GM19035 (cell line): ENCODE data around the gene DNM3.

Experiments used
- ATAC-seq: cut with Tn5 transposase; IDR thresholded peaks from one replicate; pipeline ENCODE4 v1.9.1; 2021; ENCODE audit not compliant: unreplicated experiment

The DNM3 gene

GRCh38 chr1:172165403-172165802 is 324.1 kb downstream of the DNM3 start:
- no peak for ATAC-seq

- ATAC-seq: no peak
Observed at GRCh38 chr1:172167796-172168596, 326.7 kb downstream of the DNM3 start.

GRCh38 chr1:172168597-172168872 is 327.2 kb downstream of the DNM3 start:
- no peak for ATAC-seq

DNA sequence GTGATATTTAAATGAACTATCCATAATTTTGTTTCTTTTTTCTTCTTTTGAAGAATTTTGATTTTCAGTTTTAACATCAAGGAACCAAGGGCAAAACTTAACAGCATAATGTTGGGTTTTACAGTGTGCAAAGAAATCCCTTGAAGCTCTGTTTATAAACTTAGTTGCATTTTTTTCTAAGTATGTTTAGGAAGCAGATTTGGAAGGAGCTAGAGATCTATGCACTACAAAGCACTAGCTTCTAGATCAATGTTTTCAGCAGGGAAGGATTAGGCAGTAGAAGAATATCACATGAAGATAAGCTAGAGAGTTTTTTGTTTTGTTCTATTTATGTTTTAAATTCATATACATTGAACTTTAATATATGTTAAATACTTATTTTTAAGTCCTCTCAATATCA is 328.5 kb downstream of the DNM3 start:
- no peak for ATAC-seq

DNA sequence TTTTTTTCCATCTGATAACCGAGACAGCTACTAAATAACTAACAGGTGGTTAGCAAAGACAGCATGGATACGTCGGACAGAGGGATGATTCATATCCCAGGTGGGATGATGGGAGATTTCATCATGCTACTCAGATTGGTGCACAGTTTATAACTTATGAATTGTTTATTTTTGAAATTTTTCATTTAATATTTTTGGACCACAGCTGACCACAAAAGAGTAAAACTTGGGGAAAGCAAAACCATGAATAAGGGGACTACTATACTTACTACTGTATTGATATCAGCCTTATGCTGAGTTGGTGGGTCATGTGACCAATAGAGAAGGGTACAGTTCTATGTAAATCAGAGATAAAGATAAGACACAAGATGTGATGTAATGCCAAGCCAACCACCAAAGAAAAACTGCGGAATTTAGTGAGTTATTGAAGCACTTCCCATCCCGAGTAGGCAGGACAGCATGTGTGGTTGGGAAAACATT is 331.1 kb downstream of the DNM3 start:
- ATAC-seq: no peak

- ATAC-seq: no peak
Observed at GRCh38 chr1:172176206-172176605, 334.9 kb downstream of the DNM3 start.

DNA sequence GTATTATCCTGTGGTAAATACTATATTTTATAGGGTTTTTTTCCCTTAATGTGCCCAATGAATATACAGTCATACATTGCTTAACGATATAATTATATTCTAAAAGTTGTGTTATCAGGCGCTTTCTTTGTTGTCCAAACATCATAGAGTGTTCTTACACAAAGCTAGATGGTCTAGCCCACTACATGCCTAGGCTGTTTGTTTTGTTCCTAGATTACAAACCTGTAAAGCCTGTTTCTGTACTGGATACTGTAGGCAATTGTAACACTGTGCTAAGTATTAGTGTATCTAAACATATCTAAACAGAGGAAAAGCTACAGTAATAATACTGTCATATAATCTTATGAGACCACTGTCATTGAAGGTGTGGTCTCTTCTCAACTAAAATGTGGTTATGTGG is 336.6 kb downstream of the DNM3 start:
- no peak for ATAC-seq

- ATAC-seq: no peak
Observed at GRCh38 chr1:172178886-172179285, 337.6 kb downstream of the DNM3 start.

- no peak for ATAC-seq
Observed at GRCh38 chr1:172179918-172180317, 338.6 kb downstream of the DNM3 start.

DNA sequence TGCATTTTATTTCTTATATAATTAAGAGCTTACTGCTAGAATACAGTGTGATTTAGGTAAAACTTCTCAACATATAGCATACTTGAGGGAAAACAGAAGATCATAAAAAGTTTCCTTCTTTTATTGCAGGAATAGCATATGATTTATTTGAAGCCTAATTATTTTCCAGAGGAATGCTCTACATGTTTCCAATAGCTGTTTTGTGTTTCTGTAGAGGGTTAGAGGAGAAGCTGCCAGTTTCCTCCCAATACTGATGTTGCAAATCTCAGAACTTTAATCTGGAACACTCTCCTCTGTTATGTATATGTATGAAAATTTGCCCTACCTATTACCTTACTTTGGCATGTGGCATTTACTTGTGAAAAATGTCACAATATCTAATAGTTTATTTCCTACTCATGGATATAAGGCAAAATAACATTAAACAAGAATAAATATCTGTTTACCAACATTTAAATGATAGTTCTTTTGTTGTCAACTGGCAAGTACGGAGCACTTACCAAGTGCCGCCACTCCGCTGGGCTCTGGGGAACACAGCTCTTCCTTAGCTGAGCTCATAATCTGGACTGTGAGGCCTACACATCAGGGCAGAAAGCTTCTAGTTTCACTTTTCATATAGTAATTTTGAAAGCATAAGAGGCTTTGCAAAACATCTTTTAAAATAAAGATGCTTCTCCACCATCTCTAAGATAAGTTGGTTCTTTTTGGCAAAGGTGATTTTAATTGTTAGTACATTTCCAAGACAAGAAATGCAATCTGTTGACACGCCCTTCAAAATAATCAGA is 339.4 kb downstream of the DNM3 start:
- ATAC-seq: peak; percentile 54

GRCh38 chr1:172184506-172185191 is 343.4 kb downstream of the DNM3 start:
- ATAC-seq: no peak

DNA sequence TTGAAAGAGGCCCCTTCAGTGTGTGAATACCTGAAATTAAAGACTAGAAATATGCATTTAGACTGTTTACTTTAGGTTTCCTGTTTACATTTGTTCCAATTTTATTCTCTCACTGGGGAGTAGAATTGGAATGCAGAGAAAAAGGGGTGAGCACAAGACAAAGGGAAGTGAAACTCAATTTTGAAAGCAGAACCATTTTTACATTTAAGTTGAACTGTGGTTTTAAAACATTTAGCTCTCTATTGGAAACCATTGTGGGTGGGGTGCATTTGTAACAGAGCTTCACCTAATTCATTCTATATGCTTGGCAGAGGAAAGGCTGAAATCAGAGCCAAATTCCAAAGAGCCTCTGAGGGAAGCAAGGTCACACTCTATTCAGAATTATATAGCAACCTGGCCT is 343.9 kb downstream of the DNM3 start:
- ATAC-seq: peak; percentile 48

DNA sequence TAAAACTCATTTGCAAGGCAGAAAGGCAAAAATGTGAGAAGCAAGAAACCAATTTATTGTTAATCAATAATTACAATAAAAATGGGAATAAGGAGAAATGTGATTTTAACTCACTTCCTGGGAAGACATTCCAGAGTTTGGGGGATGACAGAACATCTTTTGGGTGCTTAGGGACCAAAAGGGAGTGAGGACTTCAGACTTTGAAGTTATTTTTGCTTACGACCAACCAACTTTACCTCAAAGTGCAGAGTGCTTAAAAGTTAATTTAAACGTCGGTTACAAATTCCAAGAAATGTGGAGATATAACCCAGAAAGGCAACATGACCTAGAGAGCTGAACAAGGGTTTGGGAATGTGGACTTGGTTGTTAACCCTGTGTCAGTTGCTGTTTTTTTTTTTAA is 344.7 kb downstream of the DNM3 start:
- no peak for ATAC-seq

DNA sequence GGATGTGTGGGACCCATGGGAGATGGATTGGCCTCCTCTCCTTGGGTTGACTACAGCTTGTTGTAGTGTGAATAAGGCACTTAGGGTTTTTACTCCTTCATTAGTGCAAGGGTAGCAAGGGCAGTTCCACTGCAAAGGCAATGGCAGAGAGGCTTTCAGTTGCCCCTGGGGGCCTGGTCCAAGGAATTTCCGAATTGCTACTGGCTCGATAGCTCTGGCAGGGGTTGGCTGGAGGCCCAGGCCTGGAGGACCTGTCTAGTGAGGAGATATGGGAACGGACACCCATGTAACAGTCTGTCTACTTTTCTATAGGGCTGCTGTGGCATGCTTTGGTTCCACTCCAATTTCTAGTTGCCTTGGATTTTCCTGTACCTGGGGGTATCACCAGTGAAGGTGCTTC is 360.3 kb downstream of the DNM3 start:
- ATAC-seq: no peak

DNA sequence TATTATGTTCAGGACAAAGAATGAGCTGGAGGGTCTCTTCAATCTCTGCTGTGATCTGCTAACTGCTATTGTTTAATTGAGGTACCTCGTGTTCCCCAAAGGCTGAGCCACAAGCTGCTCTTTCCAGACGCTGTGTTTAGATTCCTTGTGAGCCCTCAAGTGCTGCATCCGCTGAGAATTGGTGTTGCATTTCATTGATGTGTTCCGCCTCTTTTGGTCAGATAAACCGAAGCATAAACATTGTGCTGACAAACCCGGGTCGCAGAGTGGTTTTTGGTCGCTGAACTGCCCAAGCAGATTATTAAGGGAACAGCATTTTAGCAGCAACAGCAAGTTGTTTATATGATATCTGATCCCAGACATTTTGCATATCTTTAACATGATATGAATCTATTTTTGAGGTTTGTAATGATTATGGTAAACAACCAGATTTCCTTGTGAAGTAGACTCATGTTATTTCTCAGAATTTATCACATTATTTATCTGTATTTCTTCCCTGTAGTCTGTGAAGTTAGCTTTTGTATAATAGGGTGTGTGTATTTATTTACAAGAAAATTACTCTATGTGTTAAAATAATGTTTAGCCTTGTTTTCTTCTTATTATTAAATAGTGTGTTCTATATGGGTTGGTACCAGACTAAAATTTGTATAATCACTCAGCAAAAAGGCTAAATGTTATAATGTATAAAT is 362.0 kb downstream of the DNM3 start:
- ATAC-seq: no peak

GRCh38 chr1:172203902-172204301 is 362.6 kb downstream of the DNM3 start:
- ATAC-seq: no peak

DNA sequence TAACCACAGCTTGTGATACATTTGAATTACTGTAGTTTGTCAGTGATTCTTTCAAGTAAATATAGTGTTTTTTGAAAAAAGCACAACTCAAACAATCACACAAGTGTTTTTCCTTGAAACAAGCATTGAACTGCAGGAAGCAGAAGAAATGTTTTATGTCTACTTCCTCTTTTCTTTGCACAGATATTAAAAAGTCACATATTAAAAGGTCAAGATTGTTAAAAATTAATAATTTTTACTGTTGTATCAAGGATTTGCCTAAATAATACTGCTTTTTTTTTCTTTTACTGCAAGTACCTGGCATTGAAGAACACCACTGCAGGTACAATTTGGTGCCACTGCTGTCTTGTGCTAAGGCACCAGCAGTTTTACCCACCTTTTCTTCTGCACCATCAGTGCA is 365.0 kb downstream of the DNM3 start:
- no peak for ATAC-seq

DNA sequence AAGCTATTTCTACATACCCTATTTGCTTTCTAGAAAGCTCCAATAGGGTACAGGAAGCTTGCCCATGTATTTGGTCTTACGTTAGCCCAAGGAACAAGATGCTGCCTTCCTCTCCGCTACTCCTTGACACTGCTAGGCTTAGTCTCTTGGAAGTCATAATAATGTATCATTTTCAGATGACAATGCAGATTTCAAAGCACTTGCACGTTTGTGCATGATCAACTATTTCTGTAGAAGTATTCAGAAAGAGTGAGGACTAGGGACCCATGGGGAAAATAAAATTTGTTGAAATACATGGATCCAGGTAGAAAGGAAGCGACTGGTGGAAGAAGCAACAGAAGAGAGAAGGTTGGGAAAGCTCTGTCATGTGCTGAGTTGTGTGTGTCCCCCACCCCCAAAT is 367.3 kb downstream of the DNM3 start:
- no peak for ATAC-seq

- ATAC-seq: no peak
Observed at GRCh38 chr1:172211221-172211620, 369.9 kb downstream of the DNM3 start.

GRCh38 chr1:172212124-172212523 is 370.8 kb downstream of the DNM3 start:
- no peak for ATAC-seq

GRCh38 chr1:172215006-172215405 is 373.7 kb downstream of the DNM3 start:
- no peak for ATAC-seq
